ENCODE measurements around the gene C9. TPM values are rescaled to one million over a fixed set of nuclear protein-coding genes. Genes with fewer than 3 reads are reported as not detected.

The C9 gene
- 0.25 TPM in 1 of 2 replicates, not detected in the other for total RNA-seq

GRCh38 chr5:39364367-39364766 is at the start of gene C9:
Gene C9, minus strand, starts transcription at chr5:39364495. Its CDS starts 31 bp downstream, at chr5:39364464.

Other genes starting within 250 kb of the C9 start
- gene FYB1, start 144.9 kb downstream of the C9 start, total RNA-seq: 0.26 and 0.75 TPM in 2 replicates
- gene DAB2, start 60.5 kb upstream of the C9 start, total RNA-seq: 83.1 and 249 TPM in 2 replicates